Lung (tissue), 12 donors: ENCODE data around the gene RND3. TPM values are rescaled to one million over a fixed set of nuclear protein-coding genes. Genes with fewer than 3 reads are reported as not detected.

Experiments
- ATAC-seq: fragments of 200-7000 bp; cut with Tn5 transposase; one replicate; pipeline ENCODE4 v1.9.1; 2020; ENCODE audit warnings: moderate number of reproducible peaks; ENCODE audit not compliant: insufficient read depth, low FRiP score
- DNase-seq, 3 donors: peaks; one replicate each; pipeline ENCODE4 v3.0.0-alpha.2; 2013 to 2017
- H3K27ac ChIP-seq, 2 donors: one replicate each; pipeline ENCODE4 v1.5.1; 2013; ENCODE audit warnings: mild to moderate bottlenecking in 2 of 2, moderate library complexity in 2 of 2, control low read depth in 1 of 2, inconsistent platforms in 1 of 2, low read depth in 1 of 2, low read length in 1 of 2
- H3K27me3 ChIP-seq, 3 donors: one replicate each; pipeline ENCODE4 v1.5.1; 2013; ENCODE audit warnings: low read length in 2 of 3; ENCODE audit not compliant: control insufficient read depth in 3 of 3, insufficient read depth in 3 of 3
- H3K36me3 ChIP-seq, 4 donors: one replicate each; pipeline ENCODE4 v1.5.1; 2013; ENCODE audit warnings: low read length in 4 of 4, mild to moderate bottlenecking in 1 of 4, moderate library complexity in 1 of 4; ENCODE audit not compliant: control insufficient read depth in 4 of 4, insufficient read depth in 4 of 4
- H3K4me1 ChIP-seq, 5 donors: one replicate each; pipeline ENCODE4 v1.5.1; 2013; ENCODE audit warnings: low read length in 5 of 5, mild to moderate bottlenecking in 2 of 5, moderate library complexity in 1 of 5; ENCODE audit not compliant: control insufficient read depth in 5 of 5, insufficient read depth in 5 of 5
- H3K4me3 ChIP-seq: one replicate; pipeline ENCODE4 v1.5.1; 2013; ENCODE audit warnings: mild to moderate bottlenecking, control low read depth, moderate library complexity
- H3K9ac ChIP-seq, 2 donors: one replicate each; pipeline ENCODE4 v1.5.1; 2013; ENCODE audit warnings: low read length in 2 of 2, control low read depth in 1 of 2; ENCODE audit not compliant: insufficient read depth in 1 of 2
- H3K9me3 ChIP-seq, 4 donors: one replicate each; pipeline ENCODE4 v1.5.1; 2013; ENCODE audit warnings: low read length in 3 of 4, mild to moderate bottlenecking in 1 of 4, moderate library complexity in 1 of 4; ENCODE audit not compliant: control insufficient read depth in 4 of 4, insufficient read depth in 3 of 4
- CTCF ChIP-seq: IDR thresholded peaks from 2 replicates; pipeline ENCODE4 v1.5.1; 2012; ENCODE audit warnings: mild to moderate bottlenecking; ENCODE audit errors: control extremely low read depth, extremely low read depth
- WGBS, 2 donors: extraction: QIAGEN DNeasy Blood & Tissue Kit; methylation state at CpG; one replicate each; pipeline ENCODE4 v1.1.7; 2013; 5-methylcytosine and 5-hydroxymethylcytosine counted together
- polyA plus RNA-seq, 2 donors: library from polyadenylated mRNA; stranded (reverse); fragments of 200-250 nt; gene quantifications; one replicate each; pipeline ENCODE4 v1.2.1, GENCODE V29; 2013
- total RNA-seq, 2 donors: library from RNA; depleted of rRNA in 1 of 2; stranded (reverse); fragments of >200 nt in 1 of 2; gene quantifications; one replicate each; pipeline ENCODE4 v1.2.1, GENCODE V29; 2014 to 2021
- donor health status: control.
- donor health status: control.
- donor health status: Bipolar disorder and iron deficiency.
- donor health status: healthy.
- donor health status: DM: yes; HTN: yes; CAD: no.

RND3 gene
- total and polyA plus RNA-seq, 4 donors: 23.5 to 43.7 (median 33.4) TPM

- no peak overlapping the region for H3K9ac ChIP-seq
- ATAC-seq (no peak), DNase-seq (no peak)
- no peaks in the 10 kb centered on the region for H3K36me3 ChIP-seq
- no peak overlapping the region for H3K27ac ChIP-seq
- peaks cover 0 to 4% (median 0%) of the 10 kb centered on the region in 5 donors for H3K4me1 ChIP-seq
- WGBS, 2 donors: 75 to 76% methylated on average over 4 of the region's 4 CpGs
- H3K4me3 ChIP-seq: no peak overlapping the region
- no peaks in the 10 kb centered on the region for H3K27me3 ChIP-seq
- H3K9me3 ChIP-seq: no peaks in the 10 kb centered on the region
- no peak for TF ChIP-seq CTCF
Measured at GRCh38 chr2:150494234-150494945, 6.9 kb upstream of the RND3 start.

GRCh38 chr2:150491943-150492342 is 4.5 kb upstream of the RND3 start:
- ATAC-seq (no peak), DNase-seq (no peak)
- H3K9me3 ChIP-seq: no peaks in the 10 kb centered on the region
- WGBS, 2 donors: 39 to 62% methylated on average over 2 of the region's 2 CpGs
- no peak overlapping the region for H3K4me3 ChIP-seq
- TF ChIP-seq CTCF: no peak
- H3K27ac ChIP-seq: no peak overlapping the region
- H3K9ac ChIP-seq: no peak overlapping the region
- no peaks in the 10 kb centered on the region for H3K27me3 ChIP-seq
- no peaks in the 10 kb centered on the region for H3K36me3 ChIP-seq
- peaks cover 0 to 4% (median 0%) of the 10 kb centered on the region in 5 donors for H3K4me1 ChIP-seq

- Histone ChIP-seq H3K27ac (no peak overlapping the region), H3K9ac (no peak overlapping the region), H3K4me3 (no peak overlapping the region), H3K9me3 (no peaks in the 10 kb centered on the region), H3K4me1 (peaks cover 0 to 4% (median 0%) of the 10 kb centered on the region in 5 donors), H3K27me3 (no peaks in the 10 kb centered on the region), H3K36me3 (peaks cover 0 to 2% (median 0%) of the 10 kb centered on the region in 4 donors)
- DNase-seq: no peak
- TF ChIP-seq CTCF: no peak
- 69 to 72% methylated on average over 2 of the region's 2 CpGs for WGBS, 2 donors
- ATAC-seq: no peak
Measured at GRCh38 chr2:150491430-150491829, 4.0 kb upstream of the RND3 start.
